K562 (cell line): ENCODE results near the gene ACADM. TPM values are rescaled to one million over a fixed set of nuclear protein-coding genes. Genes with fewer than 3 reads are reported as not detected.

Experiments
- ATAC-seq: fragments of 200-7000 bp; cut with Tn5 transposase; 3 replicates; pipeline ENCODE4 v1.9.1; 2020; ENCODE audit warnings: moderate library complexity
- BruUV-seq: library from RNA; stranded (reverse); fragments of 400-500 nt; replicated peaks from 2 replicates; lab custom pipeline; 2021; lab: Mats Ljungman, UMichigan
- CTCF ChIA-PET: fragments of 300-600 bp; formaldehyde crosslinking; extraction: SDS; loops from one replicate; lab custom pipeline; 2021; ENCODE audit warnings: low intra/inter-chr PET ratio; lab: Yijun Ruan, JAX
- POLR2A ChIA-PET: fragments of 300-600, 350-650 bp; sonication (Branson Sonifier 250); formaldehyde crosslinking; extraction: SDS; loops from one replicate; lab custom pipeline; 2021; ENCODE audit warnings: antibody characterized with exemption, inconsistent platforms; lab: Yijun Ruan, JAX
- DNase-seq, 4 experiments: peaks; one replicate each; pipeline versions ENCODE4 v3.0.0 to v3.0.0-alpha.2; 2011 to 2018; ENCODE audit warnings: low spot score in 3 of 4, mixed read lengths in 3 of 4; ENCODE audit errors: extremely low read depth in 1 of 4
- FAIRE-seq: peaks from 2 replicates; lab custom pipeline; 2011; peaks lifted over from hg19 to GRCh38; lab: Jason Lieb, UNC
- H2AFZ ChIP-seq: 2 replicates; pipeline ENCODE4 v1.6.0; 2011; ENCODE audit warnings: low read depth, low read length, control low read depth, inconsistent platforms
- H3K27ac ChIP-seq: fragments of 200-600 bp; 3 replicates; pipeline ENCODE4 v1.8.0; 2011; ENCODE audit warnings: low read depth, mild to moderate bottlenecking, control low read depth, inconsistent platforms, low read length, moderate library complexity, mixed read lengths; ENCODE audit errors: extremely low read depth
- H3K27me3 ChIP-seq, 2 experiments: fragments of 300-600 bp in 1 of 2; 2 replicates in 1 of 2; 3 replicates in 1 of 2; pipeline versions ENCODE4 v1.6.0 to v1.8.0; 2011; ENCODE audit warnings: inconsistent platforms in 2 of 2, low read length in 2 of 2, mild to moderate bottlenecking in 1 of 2, mixed read lengths in 1 of 2, moderate library complexity in 1 of 2; ENCODE audit not compliant: control insufficient read depth in 2 of 2, insufficient read depth in 2 of 2
- H3K36me3 ChIP-seq: fragments of 300-600 bp; 3 replicates; pipeline ENCODE4 v1.8.0; 2011; ENCODE audit warnings: mild to moderate bottlenecking, low read length, inconsistent platforms; ENCODE audit not compliant: control insufficient read depth, insufficient read depth
- H3K4me1 ChIP-seq, 2 experiments: fragments of 200-600 bp in 1 of 2; replicated peaks in 1 of 2; 2 replicates in 1 of 2; 3 replicates in 1 of 2; pipeline versions ENCODE4 v1.5.1 to v1.8.0; 2011; ENCODE audit warnings: inconsistent platforms in 2 of 2, low read length in 2 of 2, mild to moderate bottlenecking in 1 of 2, mixed read lengths in 1 of 2, moderate library complexity in 1 of 2; ENCODE audit not compliant: control insufficient read depth in 2 of 2, insufficient read depth in 2 of 2
- H3K4me2 ChIP-seq: 2 replicates; pipeline ENCODE4 v1.6.1; 2011; ENCODE audit warnings: low read length, control low read depth, inconsistent platforms, mixed read lengths; ENCODE audit not compliant: insufficient read depth
- H3K4me3 ChIP-seq: fragments of 200-600 bp; sonication (generic), shearing (Covaris generic); 2 replicates; pipeline ENCODE4 v1.5.1; 2016; ENCODE audit warnings: control low read depth, inconsistent platforms
- H3K79me2 ChIP-seq: fragments of 200-600 bp; 3 replicates; pipeline ENCODE4 v1.8.0; 2011; ENCODE audit warnings: low read length, inconsistent platforms; ENCODE audit not compliant: control insufficient read depth, insufficient read depth
- H3K9ac ChIP-seq, 2 experiments: 2 replicates each; pipeline versions ENCODE4 v1.6.0 to v1.6.1; 2011; ENCODE audit warnings: low read depth in 2 of 2, low read length in 2 of 2, control low read depth in 1 of 2, inconsistent platforms in 1 of 2, mild to moderate bottlenecking in 1 of 2, mixed read lengths in 1 of 2; ENCODE audit not compliant: insufficient read depth in 1 of 2
- H3K9me1 ChIP-seq: one replicate; pipeline ENCODE4 v1.6.0; 2011; ENCODE audit warnings: inconsistent platforms, mild to moderate bottlenecking, low read length, moderate library complexity; ENCODE audit not compliant: control insufficient read depth, insufficient read depth
- H3K9me3 ChIP-seq: replicated peaks from 2 replicates; pipeline ENCODE4 v1.5.1; 2011; ENCODE audit warnings: low read depth, low read length, inconsistent platforms; ENCODE audit not compliant: control insufficient read depth, insufficient read depth
- H4K20me1 ChIP-seq: replicated peaks from 2 replicates; pipeline ENCODE4 v1.6.1; 2011; ENCODE audit warnings: low read length, inconsistent platforms, mixed read lengths; ENCODE audit not compliant: control insufficient read depth, insufficient read depth
- BCL6 ChIP-seq: fragments of 250-450 bp; sonication (Bioruptor Pico); IDR thresholded peaks from 2 replicates; pipeline ENCODE4 v1.4.0; 2020
- CBX3 ChIP-seq, 2 experiments: IDR thresholded peaks; 1 replicate in 1 of 2; 2 replicates in 1 of 2; pipeline ENCODE4 v1.6.1; 2012; ENCODE audit warnings: inconsistent platforms in 2 of 2, low read length in 2 of 2, borderline replicate concordance in 1 of 2, control low read depth in 1 of 2
- ERF ChIP-seq: fragments of 450-650 bp; formaldehyde crosslinking; IDR thresholded peaks from 2 replicates; pipeline ENCODE4 v1.4.0; 2020; ENCODE audit warnings: mild to moderate bottlenecking, mixed read lengths
- NRF1 ChIP-seq, 2 experiments: fragments of 450-650 bp; IDR thresholded peaks in 1 of 2; conservative IDR thresholded peaks in 1 of 2; 2 replicates each; pipeline ENCODE4 v1.6.1; 2014; ENCODE audit warnings: mild to moderate bottlenecking in 2 of 2
- POLR2B ChIP-seq: fragments of 450-650 bp; IDR thresholded peaks from 2 replicates; pipeline ENCODE4 v1.6.1; 2018; ENCODE audit warnings: low read depth; ENCODE audit not compliant: partially characterized antibody
- WGBS: fragments of 100-300 bp; shearing (Covaris generic); methylation state at CpG from one replicate; pipeline ENCODE4 v1.1.6; 2016; ENCODE audit warnings: low coverage, mixed read lengths; ENCODE audit not compliant: insufficient coverage; ENCODE audit errors: missing lambda C conversion rate; 5-methylcytosine and 5-hydroxymethylcytosine counted together
- in situ Hi-C: fragments of 300-500 bp; cut with MboI; formaldehyde crosslinking; loops from 4 replicates; pipeline ENCODE4 v1.15.0; 2018; ENCODE audit warnings: inconsistent platforms, mixed read lengths
- intact Hi-C: fragments of 100-400 bp; cut with micrococcal nuclease; formaldehyde crosslinking; loops from 2 replicates; pipeline ENCODE4 v1.14.2; 2022
- polyA plus RNA-seq, 8 experiments: library from polyadenylated mRNA; depleted of rRNA in 4 of 8; stranded (reverse) in 5 of 8; unstranded in 3 of 8; fragments of >200 nt; fragmentation: Nextera tagmentation in 2 of 8; fragmentation: Illumina TruSeq in 1 of 8; extraction: Ambion mirVana in 2 of 8; extraction: Trizol in 1 of 8; gene quantifications; 2 replicates each; pipeline versions ENCODE4 v1.2.1 to v1.2.3, GENCODE V29; 2011 to 2014; ENCODE audit warnings: inconsistent platforms in 1 of 8, missing spikeins in 1 of 8
- total RNA-seq, 7 experiments: library from RNA; depleted of rRNA in 6 of 7; stranded (reverse); fragments of >200 nt in 6 of 7; fragmentation: Illumina TruSeq in 2 of 7; extraction: Trizol in 2 of 7; gene quantifications; 2 replicates each; pipeline versions ENCODE4 v1.2.1 to v1.2.3, GENCODE V29; 2011 to 2021; ENCODE audit warnings: low replicate concordance in 1 of 7
- TF ChIP-seq, protein P1 (sequence below): sonication (generic); formaldehyde crosslinking; IDR thresholded peaks from 2 replicates; pipeline ENCODE4 v1.8.0; 2022; ENCODE audit warnings: mild to moderate bottlenecking, missing genetic modification reagents
- TF ChIP-seq, protein P2 (sequence below), 2 experiments: IDR thresholded peaks in 1 of 2; conservative IDR thresholded peaks in 1 of 2; 2 replicates each; pipeline ENCODE4 v1.6.1; 2016; ENCODE audit warnings: low read depth in 2 of 2, mild to moderate bottlenecking in 1 of 2, missing compliant biosample characterization in 1 of 2, missing genetic modification characterization in 1 of 2, moderate library complexity in 1 of 2
- TF ChIP-seq, protein P3 (sequence below): fragments of 450-650 bp; formaldehyde crosslinking; IDR thresholded peaks from 2 replicates; pipeline ENCODE4 v1.4.0; 2022; ENCODE audit warnings: missing genetic modification characterization
- TF ChIP-seq, protein P4 (sequence below): sonication (generic); formaldehyde crosslinking; IDR thresholded peaks from 2 replicates; pipeline ENCODE4 v1.8.1; 2022; ENCODE audit warnings: missing genetic modification reagents

ACADM gene
- total and polyA plus RNA-seq, 9 of the 15 experiments (the other 6 are each of a cell fraction or from before 2014, with no cell fraction given), result 82.5 to 156 (median 123) TPM

DNA sequence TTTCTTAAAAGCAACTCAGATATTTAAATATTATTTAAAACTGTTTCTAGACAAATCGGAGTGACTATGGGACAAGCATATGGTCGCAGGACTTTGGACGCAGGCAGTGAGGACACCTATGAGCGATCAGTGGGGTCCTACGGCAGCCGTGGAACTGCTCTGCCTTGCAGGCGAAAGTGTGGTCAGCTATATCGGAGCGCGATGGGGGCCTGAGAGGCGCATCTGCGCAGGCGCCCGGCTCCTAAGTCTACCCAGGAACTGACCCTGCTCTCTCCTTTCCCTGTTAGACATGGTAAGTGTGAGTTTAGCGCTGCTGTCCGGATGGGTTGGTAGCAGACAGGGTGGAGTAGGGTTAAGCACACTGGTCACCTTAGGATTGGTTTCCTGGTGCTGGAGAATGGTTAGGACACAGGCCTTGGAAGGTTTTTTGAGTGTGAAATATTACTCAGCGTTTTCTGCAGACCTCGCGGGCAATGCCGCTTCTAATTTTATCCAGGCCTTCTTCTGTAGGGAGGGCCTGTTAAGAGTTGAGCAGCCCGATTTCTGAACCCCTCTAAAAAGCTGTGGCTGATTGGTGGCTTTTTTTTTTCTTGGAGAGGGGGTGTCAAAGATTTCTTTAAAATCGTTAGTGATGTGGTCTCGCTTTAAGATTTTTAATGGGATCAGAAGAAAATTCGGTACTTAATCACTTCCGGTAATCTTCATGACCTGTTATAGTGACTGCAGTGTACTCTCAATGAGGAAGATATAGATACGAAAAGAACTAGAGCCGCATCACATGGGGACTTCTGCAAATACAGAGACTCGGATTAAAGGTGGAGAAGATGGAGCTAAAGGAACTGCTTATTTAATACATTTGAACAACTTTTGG, 61.7 kb downstream of the ACADM start, which contains the start of gene RABGGTB:
RABGGTB (plus strand) TSS at position 274 of the 871 bp plus-strand sequence; CDS start at position 290, 16 bp downstream.
- WGBS, result under 1% methylated on average over 28 of the region's 28 CpGs
- H3K27ac ChIP-seq, result peak within 1 kb of the TSS; percentile 95
- peaks cover 46% of the 10 kb centered on the region for H3K36me3 ChIP-seq
- CTCF ChIA-PET, result interaction anchor here (0.6 kb wide), 1 partner anchor 116 kb away, joined by 3 read pairs; no protein-coding TSS in a partner anchor
- H3K27me3 ChIP-seq, result no peaks in the 10 kb centered on the region
- DNase-seq, result peak; percentile 90 to 98 (median 92)
- intact Hi-C loops, result loop anchor here (1.0 to 5.0 kb wide), 4 partner anchors 62 to 1896 kb away; partner anchors contain the start of genes ACADM and ZZZ3
- FAIRE-seq, result peak; percentile 92
- peak within 1 kb of the TSS; percentile 88 to 95 for H3K9ac ChIP-seq
- in situ Hi-C loops, result loop anchor here (5.0 kb wide), 1 partner anchor 59 kb away; no protein-coding TSS in a partner anchor
- peaks cover 34% of the 10 kb centered on the region for H4K20me1 ChIP-seq
- H3K4me3 ChIP-seq, result peak within 1 kb of the TSS; percentile 63
- POLR2A ChIA-PET, result interaction anchor here (0.6 to 3.3 kb wide), 19 partner anchors 9 to 556 kb away, joined by 3 to 32 read pairs (median 4); partner anchors contain the start of gene MSH4
- H2AFZ ChIP-seq, result peak within 1 kb of the TSS; percentile 88
- no peaks in the 10 kb centered on the region for H3K9me1 ChIP-seq
- H3K79me2 ChIP-seq, result peaks cover 66% of the 10 kb centered on the region
- H3K4me2 ChIP-seq, result peak within 1 kb of the TSS; percentile 94
- peaks cover 0 to 5% of the 10 kb centered on the region in 2 experiments; a peak in 1 of 5 replicates for H3K4me1 ChIP-seq
- ATAC-seq, result peak; percentile 82
- TSS peak; percentile 58 for BruUV-seq
- H3K9me3 ChIP-seq, result 0 out of 2 replicates have a peak, but pooled peaks cover 1% of the 10 kb centered on the region
- TF ChIP-seq CBX3 (IDR thresholded peaks at IDR 0.05; ENCODE audit: borderline replicate concordance in 1 of 2, low read length in 2 of 2) (no peak; a peak in 1 of 3 replicates), POLR2B (peak; percentile 99), NRF1 (conservative IDR thresholded peaks at IDR 0.05 in 1 of 2, IDR thresholded peaks at IDR 0.05 in 1 of 2) (peak; percentile 96 to 97), ERF (CRISPR knock-in tag) (no peak), BCL6 (CRISPR knock-in tag) (no peak)
- TF ChIP-seq, protein P1, sequence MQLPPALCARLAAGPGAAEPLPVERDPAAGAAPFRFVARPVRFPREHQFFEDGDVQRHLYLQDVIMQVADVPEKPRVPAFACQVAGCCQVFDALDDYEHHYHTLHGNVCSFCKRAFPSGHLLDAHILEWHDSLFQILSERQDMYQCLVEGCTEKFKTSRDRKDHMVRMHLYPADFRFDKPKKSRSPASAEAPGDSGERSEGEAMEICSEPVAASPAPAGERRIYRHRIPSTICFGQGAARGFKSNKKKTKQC, result 0 out of 2 replicates have a peak, but pooled peaks have one; percentile 44
- TF ChIP-seq, protein P2, sequence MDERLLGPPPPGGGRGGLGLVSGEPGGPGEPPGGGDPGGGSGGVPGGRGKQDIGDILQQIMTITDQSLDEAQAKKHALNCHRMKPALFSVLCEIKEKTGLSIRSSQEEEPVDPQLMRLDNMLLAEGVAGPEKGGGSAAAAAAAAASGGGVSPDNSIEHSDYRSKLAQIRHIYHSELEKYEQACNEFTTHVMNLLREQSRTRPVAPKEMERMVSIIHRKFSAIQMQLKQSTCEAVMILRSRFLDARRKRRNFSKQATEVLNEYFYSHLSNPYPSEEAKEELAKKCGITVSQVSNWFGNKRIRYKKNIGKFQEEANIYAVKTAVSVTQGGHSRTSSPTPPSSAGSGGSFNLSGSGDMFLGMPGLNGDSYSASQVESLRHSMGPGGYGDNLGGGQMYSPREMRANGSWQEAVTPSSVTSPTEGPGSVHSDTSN (CRISPR knock-in tag; IDR thresholded peaks at IDR 0.05; ENCODE audit: low read depth), result no peak
- TF ChIP-seq, protein P2 (tag; conservative IDR thresholded peaks at IDR 0.05; ENCODE audit: low read depth), result 0 out of 2 replicates have a peak, but pooled peaks have one; percentile 1
- TF ChIP-seq, protein P3, sequence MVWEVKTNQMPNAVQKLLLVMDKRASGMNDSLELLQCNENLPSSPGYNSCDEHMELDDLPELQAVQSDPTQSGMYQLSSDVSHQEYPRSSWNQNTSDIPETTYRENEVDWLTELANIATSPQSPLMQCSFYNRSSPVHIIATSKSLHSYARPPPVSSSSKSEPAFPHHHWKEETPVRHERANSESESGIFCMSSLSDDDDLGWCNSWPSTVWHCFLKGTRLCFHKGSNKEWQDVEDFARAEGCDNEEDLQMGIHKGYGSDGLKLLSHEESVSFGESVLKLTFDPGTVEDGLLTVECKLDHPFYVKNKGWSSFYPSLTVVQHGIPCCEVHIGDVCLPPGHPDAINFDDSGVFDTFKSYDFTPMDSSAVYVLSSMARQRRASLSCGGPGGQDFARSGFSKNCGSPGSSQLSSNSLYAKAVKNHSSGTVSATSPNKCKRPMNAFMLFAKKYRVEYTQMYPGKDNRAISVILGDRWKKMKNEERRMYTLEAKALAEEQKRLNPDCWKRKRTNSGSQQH (CRISPR knock-in tag), result peak; percentile 75; the same call in 1 of the 2 replicates
- TF ChIP-seq, protein P4, sequence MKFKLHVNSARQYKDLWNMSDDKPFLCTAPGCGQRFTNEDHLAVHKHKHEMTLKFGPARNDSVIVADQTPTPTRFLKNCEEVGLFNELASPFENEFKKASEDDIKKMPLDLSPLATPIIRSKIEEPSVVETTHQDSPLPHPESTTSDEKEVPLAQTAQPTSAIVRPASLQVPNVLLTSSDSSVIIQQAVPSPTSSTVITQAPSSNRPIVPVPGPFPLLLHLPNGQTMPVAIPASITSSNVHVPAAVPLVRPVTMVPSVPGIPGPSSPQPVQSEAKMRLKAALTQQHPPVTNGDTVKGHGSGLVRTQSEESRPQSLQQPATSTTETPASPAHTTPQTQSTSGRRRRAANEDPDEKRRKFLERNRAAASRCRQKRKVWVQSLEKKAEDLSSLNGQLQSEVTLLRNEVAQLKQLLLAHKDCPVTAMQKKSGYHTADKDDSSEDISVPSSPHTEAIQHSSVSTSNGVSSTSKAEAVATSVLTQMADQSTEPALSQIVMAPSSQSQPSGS (CRISPR knock-in tag), result no peak
